NCI-H2196 (cell line): Measurements from ENCODE around the gene CLCN3.
"Not testable (repeated sequence)": the region's sequence is repeated elsewhere in the genome, so short reads cannot be mapped to it uniquely, and the experiment has no call there.

Source experiments
- DNase-seq: peaks from one replicate; lab custom pipeline; 2025; ENCODE audit not compliant: unreplicated experiment; lab: John Stamatoyannopoulos, UW

CLCN3 gene

GRCh38 chr4:169768385-169768784, 148.0 kb downstream of the CLCN3 start:
- DNase-seq = no peak

- no peak for DNase-seq
Observed at GRCh38 chr4:169770416-169770815, 150.0 kb downstream of the CLCN3 start.

- DNase-seq = not testable (repeated sequence)
Observed at GRCh38 chr4:169771556-169772080, 151.2 kb downstream of the CLCN3 start.
